Esophagus muscularis mucosa (tissue), 4 donors: ENCODE results near the gene TP53INP2. TPM values are rescaled to one million over a fixed set of nuclear protein-coding genes. Genes with fewer than 3 reads are reported as not detected.
"Not testable (repeated sequence)": the region's sequence is repeated elsewhere in the genome, so short reads cannot be mapped to it uniquely, and the experiment has no call there.

Experiments
- DNase-seq: peaks from one replicate; pipeline ENCODE4 v3.0.0-alpha.2; 2017; ENCODE audit errors: extremely low spot score
- H3K27ac ChIP-seq, 4 donors: fragments of 200-600 bp; sonication (generic); replicated peaks in 1 of 4; 1 replicate in 3 of 4; 2 replicates in 1 of 4; pipeline ENCODE4 v1.5.1; 2016 to 2019; ENCODE audit warnings: mild to moderate bottlenecking in 1 of 4
- H3K27me3 ChIP-seq, 4 donors: fragments of 200-600 bp; sonication (generic); one replicate each; pipeline versions ENCODE4 v1.5.1 to v1.6.0; 2016 to 2019
- H3K36me3 ChIP-seq, 4 donors: fragments of 200-600 bp; sonication (generic); one replicate each; pipeline ENCODE4 v1.5.1; 2016 to 2019
- H3K4me1 ChIP-seq, 4 donors: fragments of 200-600 bp; sonication (generic); one replicate each; pipeline ENCODE4 v1.5.1; 2016 to 2019
- H3K4me3 ChIP-seq, 4 donors: fragments of 200-600 bp; sonication (generic); 1 replicate in 2 of 4; 2 replicates in 2 of 4; pipeline ENCODE4 v1.5.1; 2016 to 2019; ENCODE audit warnings: mild to moderate bottlenecking in 4 of 4, moderate library complexity in 1 of 4
- H3K9me3 ChIP-seq, 4 donors: fragments of 200-600 bp; sonication (generic); 1 replicate in 3 of 4; 2 replicates in 1 of 4; pipeline ENCODE4 v1.5.1; 2016 to 2019
- CTCF ChIP-seq, 3 experiments: fragments of 200-600 bp in 2 of 3; fragments of 450-650 bp in 1 of 3; sonication (generic) in 2 of 3; IDR thresholded peaks; one replicate each; pipeline ENCODE4 v1.5.1; 2017 to 2019; ENCODE audit warnings: antibody characterized with exemption in 3 of 3, mild to moderate bottlenecking in 2 of 3, moderate library complexity in 1 of 3
- EP300 ChIP-seq: sonication (generic); formaldehyde crosslinking; IDR thresholded peaks from one replicate; pipeline ENCODE4 v1.6.1; 2017; ENCODE audit warnings: antibody characterized with exemption
- POLR2A ChIP-seq: fragments of 450-650 bp; IDR thresholded peaks from one replicate; pipeline ENCODE4 v1.6.1; 2017; ENCODE audit warnings: antibody characterized with exemption, moderate library complexity, mild to moderate bottlenecking, low read depth
- POLR2AphosphoS5 ChIP-seq, 2 donors: sonication (generic); formaldehyde crosslinking; IDR thresholded peaks; one replicate each; pipeline ENCODE4 v1.6.1; 2017; ENCODE audit warnings: antibody characterized with exemption in 2 of 2
- WGBS: methylation state at CpG from one replicate; pipeline ENCODE4 v1.1.5; 2018; 5-methylcytosine and 5-hydroxymethylcytosine counted together
- intact Hi-C: fragments of 100-400 bp; cut with DNase I; formaldehyde crosslinking; loops from one replicate; pipeline ENCODE4 v1.15.1; 2023
- total RNA-seq, 4 donors: library from RNA; depleted of rRNA; stranded (reverse); fragments of >200 nt; gene quantifications; one replicate each; pipeline versions ENCODE4 v1.1.0 to v1.2.1, GENCODE V29; 2016

Gene TP53INP2
- total RNA-seq, 4 donors from 2014 or later = 37.1 to 73.1 (median 62.5) TPM

- WGBS = 91% methylated on average over 3 of the region's 3 CpGs
- Histone ChIP-seq H3K27me3 (no peaks in the 10 kb centered on the region), H3K27ac (peak overlapping the region in 1 of 4 donors; percentile 3), H3K9me3 (no peaks in the 10 kb centered on the region), H3K4me1 (peaks cover 26 to 49% (median 38%) of the 10 kb centered on the region in 4 donors), H3K4me3 (no peak overlapping the region), H3K36me3 (peaks cover 0 to 63% (median 39%) of the 10 kb centered on the region in 4 donors)
- DNase-seq = no peak
- intact Hi-C loops = no loop called here
- TF ChIP-seq EP300 (no peak), POLR2A (no peak), CTCF (IDR thresholded peaks at IDR 0.05) (no peak), POLR2AphosphoS5 (IDR thresholded peaks at IDR 0.05) (no peak)
These were observed 7.8 kb downstream of the TP53INP2 start for GRCh38 chr20:34711813-34712430.

- DNase-seq = no peak
- WGBS = 83% methylated on average over 4 of the region's 5 CpGs
- intact Hi-C loops = no loop called here
- TF ChIP-seq EP300 = no peak
- TF ChIP-seq POLR2AphosphoS5 (IDR thresholded peaks at IDR 0.05) = no peak
- no peak for TF ChIP-seq CTCF (IDR thresholded peaks at IDR 0.05)
- no peak for TF ChIP-seq POLR2A
- H3K27me3 ChIP-seq = no peaks in the 10 kb centered on the region
- H3K36me3 ChIP-seq = peaks cover 0 to 66% (median 41%) of the 10 kb centered on the region in 4 donors
- H3K4me1 ChIP-seq = peaks cover 22 to 42% (median 33%) of the 10 kb centered on the region in 4 donors
- H3K9me3 ChIP-seq = no peaks in the 10 kb centered on the region
- no peak overlapping the region for H3K4me3 ChIP-seq
- no peak overlapping the region for H3K27ac ChIP-seq
These were observed 8.5 kb downstream of the TP53INP2 start for GRCh38 chr20:34712525-34713192.

GRCh38 chr20:34713194-34713943 lies 9.2 kb downstream of the TP53INP2 start:
- H3K9me3 ChIP-seq = no peaks in the 10 kb centered on the region
- H3K4me3 ChIP-seq = no peak overlapping the region
- H3K27ac ChIP-seq = peak overlapping the region in 1 of 4 donors; percentile 0
- WGBS = 77% methylated on average over 1 of the region's 1 CpG
- H3K4me1 ChIP-seq = peaks cover 20 to 37% (median 28%) of the 10 kb centered on the region in 4 donors
- no peak for DNase-seq
- intact Hi-C loops = no loop called here
- peaks cover 0 to 66% (median 41%) of the 10 kb centered on the region in 4 donors for H3K36me3 ChIP-seq
- H3K27me3 ChIP-seq = no peaks in the 10 kb centered on the region
- TF ChIP-seq EP300 (no peak), CTCF (IDR thresholded peaks at IDR 0.05) (no peak), POLR2AphosphoS5 (IDR thresholded peaks at IDR 0.05) (no peak), POLR2A (no peak)

GRCh38 chr20:34713944-34714515 lies 9.9 kb downstream of the TP53INP2 start:
- DNase-seq, H3K9me3 ChIP-seq, H3K27me3 ChIP-seq, intact Hi-C loops, H3K4me3 ChIP-seq: not testable (repeated sequence)
- WGBS = 98% methylated on average over 9 of the region's 10 CpGs
- Histone ChIP-seq H3K27ac (peak overlapping the region in 1 of 4 donors; percentile 0), H3K4me1 (peaks cover 13 to 30% (median 22%) of the 10 kb centered on the region in 4 donors), H3K36me3 (peaks cover 0 to 66% (median 43%) of the 10 kb centered on the region in 4 donors)

GRCh38 chr20:34715384-34715783 lies 11.2 kb downstream of the TP53INP2 start:
- Histone ChIP-seq H3K27ac (no peak overlapping the region), H3K36me3 (peaks cover 0 to 66% (median 44%) of the 10 kb centered on the region in 4 donors), H3K27me3 (no peaks in the 10 kb centered on the region), H3K4me1 (peaks cover 14 to 25% (median 18%) of the 10 kb centered on the region in 4 donors), H3K9me3 (no peaks in the 10 kb centered on the region), H3K4me3 (no peak overlapping the region)
- intact Hi-C loops = no loop called here
- WGBS = 97% methylated on average over 4 of the region's 4 CpGs
- TF ChIP-seq POLR2A (no peak), POLR2AphosphoS5 (IDR thresholded peaks at IDR 0.05) (no peak), EP300 (no peak), CTCF (IDR thresholded peaks at IDR 0.05) (no peak)
- no peak for DNase-seq
